ENCODE results near the gene SGCA. TPM values are rescaled to one million over a fixed set of nuclear protein-coding genes. Genes with fewer than 3 reads are reported as not detected.
A peak's percentile ranks its signal among the peaks of the same experiment; 100 is the strongest.

Gene SGCA
- total and polyA plus RNA-seq, 9 of the 15 experiments (the other 6 are each of a cell fraction or from before 2014, with no cell fraction given): not detected

- TF ChIP-seq ZNF639 (CRISPR knock-in tag; conservative IDR thresholded peaks at IDR 0.05 in 1 of 2, IDR thresholded peaks at IDR 0.05 in 1 of 2) (no peak; a peak in 1 of 4 replicates), CREM (IDR thresholded peaks at IDR 0.05; ENCODE audit: low read depth) (no peak), AFF1 (IDR thresholded peaks at IDR 0.05; ENCODE audit: low read depth in 1 of 2, partially characterized antibody in 2 of 2) (no peak), GATA2 (CRISPR knock-in tag; IDR thresholded peaks at IDR 0.05) (no peak), RBM14 (IDR thresholded peaks at IDR 0.05; ENCODE audit: borderline replicate concordance, insufficient read depth, low read depth, low read length) (0 out of 2 replicates have a peak, but pooled peaks have one; percentile 8), BCL6 (CRISPR knock-in tag; IDR thresholded peaks at IDR 0.05) (no peak), RB1 (IDR thresholded peaks at IDR 0.05; ENCODE audit: low read depth) (peak; percentile 15; the same call in 1 of the 2 replicates), MXD1 (CRISPR knock-in tag; IDR thresholded peaks at IDR 0.05; ENCODE audit: borderline replicate concordance, poor library complexity, severe bottlenecking) (no peak), BHLHE40 (IDR thresholded peaks at IDR 0.05; ENCODE audit: low read length) (no peak), SETDB1 (IDR thresholded peaks at IDR 0.05; ENCODE audit: low read length) (no peak), TCF3 (CRISPR knock-in tag; IDR thresholded peaks at IDR 0.05) (no peak), CEBPG (CRISPR knock-in tag; IDR thresholded peaks at IDR 0.05) (no peak), CEBPG (tag; conservative IDR thresholded peaks at IDR 0.05 in 1 of 2, IDR thresholded peaks at IDR 0.05 in 1 of 2) (no peak), BRCA1 (IDR thresholded peaks at IDR 0.05) (no peak), BRCA1 (CRISPR knock-in tag; IDR thresholded peaks at IDR 0.05) (no peak), CTCF (IDR thresholded peaks at IDR 0.05 in 2 of 3, conservative IDR thresholded peaks at IDR 0.05 in 1 of 3; ENCODE audit: insufficient read depth in 2 of 3, low read depth in 1 of 3, low read length in 3 of 3) (no peak), HDAC3 (IDR thresholded peaks at IDR 0.05; ENCODE audit: borderline replicate concordance, partially characterized antibody) (no peak), SMAD3 (CRISPR knock-in tag; conservative IDR thresholded peaks at IDR 0.05) (no peak), THRAP3 (IDR thresholded peaks at IDR 0.05; ENCODE audit: borderline replicate concordance) (no peak), ZNF699 (CRISPR knock-in tag; IDR thresholded peaks at IDR 0.05; ENCODE audit: insufficient replicate concordance) (no peak)
Measured at GRCh38 chr17:50150354-50151040, 15.3 kb upstream of the SGCA start, which contains the start of gene PPP1R9B (continued).
